Measurements from ENCODE around the gene SUOX.

DNA sequence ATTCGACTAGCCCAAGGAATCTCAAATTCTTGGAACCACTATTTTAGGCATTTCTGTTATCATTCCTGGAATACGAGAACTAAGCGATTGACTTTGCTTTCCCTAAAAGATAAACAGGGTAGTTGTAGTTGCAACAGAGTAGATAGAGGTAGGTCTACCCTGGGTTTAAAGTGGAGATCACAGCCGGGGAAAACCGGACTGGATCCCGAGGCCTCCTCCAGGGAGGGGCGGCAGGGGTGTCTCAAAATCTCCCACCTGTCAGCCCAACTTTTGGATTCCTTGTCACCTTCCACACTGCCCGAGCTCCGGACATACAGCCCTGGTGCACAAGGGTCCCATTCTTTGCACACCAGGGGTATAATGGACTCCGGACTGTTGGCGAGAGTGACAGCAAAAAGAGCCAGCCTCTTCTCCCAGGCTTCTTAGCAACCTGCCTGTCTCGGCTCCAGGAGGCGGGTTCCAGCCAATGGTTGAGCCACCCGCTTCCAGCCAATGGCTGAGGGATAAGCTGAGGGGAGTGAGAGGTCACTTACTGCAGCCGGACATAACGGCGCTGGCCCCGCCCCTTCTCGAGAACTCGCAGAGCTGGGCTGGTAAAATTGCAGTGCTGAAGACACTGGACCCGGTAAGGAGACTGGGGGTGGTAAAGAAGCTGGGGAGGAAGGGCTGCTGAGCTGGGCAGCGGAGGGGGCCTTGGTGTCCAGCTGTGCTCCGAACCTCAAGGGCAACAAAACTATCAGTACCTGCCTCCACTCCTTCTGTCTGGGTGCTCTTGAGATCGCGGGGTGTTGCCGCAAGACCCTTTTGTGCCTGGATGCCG lies at the start of gene SUOX:
- TF ChIP-seq, protein P1, sequence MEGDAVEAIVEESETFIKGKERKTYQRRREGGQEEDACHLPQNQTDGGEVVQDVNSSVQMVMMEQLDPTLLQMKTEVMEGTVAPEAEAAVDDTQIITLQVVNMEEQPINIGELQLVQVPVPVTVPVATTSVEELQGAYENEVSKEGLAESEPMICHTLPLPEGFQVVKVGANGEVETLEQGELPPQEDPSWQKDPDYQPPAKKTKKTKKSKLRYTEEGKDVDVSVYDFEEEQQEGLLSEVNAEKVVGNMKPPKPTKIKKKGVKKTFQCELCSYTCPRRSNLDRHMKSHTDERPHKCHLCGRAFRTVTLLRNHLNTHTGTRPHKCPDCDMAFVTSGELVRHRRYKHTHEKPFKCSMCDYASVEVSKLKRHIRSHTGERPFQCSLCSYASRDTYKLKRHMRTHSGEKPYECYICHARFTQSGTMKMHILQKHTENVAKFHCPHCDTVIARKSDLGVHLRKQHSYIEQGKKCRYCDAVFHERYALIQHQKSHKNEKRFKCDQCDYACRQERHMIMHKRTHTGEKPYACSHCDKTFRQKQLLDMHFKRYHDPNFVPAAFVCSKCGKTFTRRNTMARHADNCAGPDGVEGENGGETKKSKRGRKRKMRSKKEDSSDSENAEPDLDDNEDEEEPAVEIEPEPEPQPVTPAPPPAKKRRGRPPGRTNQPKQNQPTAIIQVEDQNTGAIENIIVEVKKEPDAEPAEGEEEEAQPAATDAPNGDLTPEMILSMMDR (IDR thresholded peaks at IDR 0.05; ENCODE audit: low read depth, low read length, missing input control): no peak
- TF ChIP-seq, protein P2, sequence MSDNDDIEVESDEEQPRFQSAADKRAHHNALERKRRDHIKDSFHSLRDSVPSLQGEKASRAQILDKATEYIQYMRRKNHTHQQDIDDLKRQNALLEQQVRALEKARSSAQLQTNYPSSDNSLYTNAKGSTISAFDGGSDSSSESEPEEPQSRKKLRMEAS (IDR thresholded peaks at IDR 0.05): no peak

All from liver (tissue), 2 donors.